ENCODE results near the gene COLGALT1. TPM values are rescaled to one million over a fixed set of nuclear protein-coding genes. Genes with fewer than 3 reads are reported as not detected.

The COLGALT1 gene
- total and polyA plus RNA-seq, 4 donors, result 14.4 to 32.2 (median 22.5) TPM

GRCh38 chr19:17543986-17544385 lies 11.5 kb upstream of the COLGALT1 start:
- no peak for DNase-seq (ENCODE audit: low spot score)
- Histone ChIP-seq H3K9me3 (ENCODE audit: control insufficient read depth in 4 of 4, low read length in 3 of 4) (no peaks in the 10 kb centered on the region), H3K4me1 (ENCODE audit: control insufficient read depth in 4 of 4, insufficient read depth in 4 of 4, low read length in 3 of 4) (peaks cover 1 to 7% (median 6%) of the 10 kb centered on the region in 4 donors), H3K27ac (ENCODE audit: low read depth in 1 of 2, low read length in 2 of 2) (no peak overlapping the region), H3K4me3 (ENCODE audit: low read depth in 1 of 3, low read length in 3 of 3) (no peak overlapping the region), H3K9ac (ENCODE audit: low read depth in 1 of 2, low read length in 2 of 2) (no peak overlapping the region), H3K27me3 (ENCODE audit: control insufficient read depth in 4 of 4, insufficient read depth in 4 of 4, low read length in 3 of 4) (no peaks in the 10 kb centered on the region), H3K36me3 (ENCODE audit: control insufficient read depth in 4 of 4, insufficient read depth in 3 of 4, low read depth in 1 of 4, low read length in 3 of 4) (no peaks in the 10 kb centered on the region)
- WGBS, result 89% methylated on average over 4 of the region's 4 CpGs
- TF ChIP-seq YY1 (IDR thresholded peaks at IDR 0.05), result no peak
- TF ChIP-seq JUND (IDR thresholded peaks at IDR 0.05), result no peak
- no peak for TF ChIP-seq HNF4A (conservative IDR thresholded peaks at IDR 0.05)
- no peak for TF ChIP-seq MAX (IDR thresholded peaks at IDR 0.05)
- TF ChIP-seq RAD21 (IDR thresholded peaks at IDR 0.05), result no peak
- TF ChIP-seq TAF1 (conservative IDR thresholded peaks at IDR 0.05), result no peak
- TF ChIP-seq ZBTB33 (IDR thresholded peaks at IDR 0.05), result no peak
- no peak for TF ChIP-seq NR2F2 (IDR thresholded peaks at IDR 0.05)
- no peak for TF ChIP-seq CTCF (IDR thresholded peaks at IDR 0.05; ENCODE audit: low read depth, low read length, missing input control)
- TF ChIP-seq HNF4G (IDR thresholded peaks at IDR 0.05), result no peak
- no peak for TF ChIP-seq REST (IDR thresholded peaks at IDR 0.05)
- no peak for TF ChIP-seq SP1 (IDR thresholded peaks at IDR 0.05)
- no peak for TF ChIP-seq GABPA (IDR thresholded peaks at IDR 0.05 in 1 of 2, conservative IDR thresholded peaks at IDR 0.05 in 1 of 2)
- TF ChIP-seq ATF3 (IDR thresholded peaks at IDR 0.05), result no peak
- TF ChIP-seq FOXA2 (IDR thresholded peaks at IDR 0.05), result no peak
- no peak for TF ChIP-seq RXRA (IDR thresholded peaks at IDR 0.05)
- no peak for TF ChIP-seq EGR1 (IDR thresholded peaks at IDR 0.05; ENCODE audit: low read depth in 2 of 2)
- no peak for TF ChIP-seq FOXA1 (IDR thresholded peaks at IDR 0.05)
